HG02610 (cell line): ENCODE results near the gene NRP2.

Source experiments
- ATAC-seq: cut with Tn5 transposase; IDR thresholded peaks from one replicate; pipeline ENCODE4 v1.9.1; 2021; ENCODE audit warnings: mild to moderate bottlenecking, moderate library complexity; ENCODE audit not compliant: unreplicated experiment

NRP2 gene

GRCh38 chr2:205771031-205771430, 88.7 kb downstream of the NRP2 start:
- ATAC-seq = no peak

GRCh38 chr2:205771666-205772065, 89.4 kb downstream of the NRP2 start:
- ATAC-seq = no peak

- ATAC-seq = no peak
Observed at GRCh38 chr2:205772983-205773382, 90.7 kb downstream of the NRP2 start.

GRCh38 chr2:205773989-205774388, 91.7 kb downstream of the NRP2 start:
- peak; percentile 56 for ATAC-seq

GRCh38 chr2:205775097-205775877, 93.0 kb downstream of the NRP2 start:
- ATAC-seq = no peak

- no peak for ATAC-seq
Observed at GRCh38 chr2:205776139-205776538, 93.8 kb downstream of the NRP2 start.

GRCh38 chr2:205776720-205777119, 94.4 kb downstream of the NRP2 start:
- ATAC-seq = no peak

GRCh38 chr2:205778356-205778755, 96.1 kb downstream of the NRP2 start:
- ATAC-seq = no peak

- no peak for ATAC-seq
Observed at GRCh38 chr2:205780645-205781044, 98.3 kb downstream of the NRP2 start.

GRCh38 chr2:205781244-205781931, 99.1 kb downstream of the NRP2 start:
- ATAC-seq = no peak

GRCh38 chr2:205782941-205783340, 100.6 kb downstream of the NRP2 start:
- no peak for ATAC-seq

GRCh38 chr2:205783872-205784499, 101.7 kb downstream of the NRP2 start:
- no peak for ATAC-seq

- ATAC-seq = no peak
Observed at GRCh38 chr2:205785507-205786260, 103.4 kb downstream of the NRP2 start.

GRCh38 chr2:205786976-205787375, 104.7 kb downstream of the NRP2 start:
- ATAC-seq = no peak

- ATAC-seq = no peak
Observed at GRCh38 chr2:205787761-205788160, 105.5 kb downstream of the NRP2 start.

GRCh38 chr2:205789906-205790305, 107.6 kb downstream of the NRP2 start:
- no peak for ATAC-seq

- ATAC-seq = no peak
Observed at GRCh38 chr2:205792908-205793307, 110.6 kb downstream of the NRP2 start.

GRCh38 chr2:205796805-205797313, 114.6 kb downstream of the NRP2 start:
- no peak for ATAC-seq

- no peak for ATAC-seq
Observed at GRCh38 chr2:205797866-205798265, 115.6 kb downstream of the NRP2 start.

- no peak for ATAC-seq
Observed at GRCh38 chr2:205800224-205800623, 117.9 kb downstream of the NRP2 start.

- no peak for ATAC-seq
Observed at GRCh38 chr2:205800773-205801172, 118.5 kb downstream of the NRP2 start.
